HEK293 (cell line): Measurements from ENCODE around the gene SOX13.

Experiments used
- CTCF ChIA-PET: fragments of 350-600 bp; formaldehyde crosslinking; extraction: SDS; loops from one replicate; lab custom pipeline; 2021; ENCODE audit warnings: antibody characterized with exemption; lab: Yijun Ruan, JAX
- POLR2A ChIA-PET: fragments of 300-600 bp; formaldehyde crosslinking; extraction: SDS; loops from one replicate; lab custom pipeline; 2020; ENCODE audit warnings: antibody characterized with exemption, inconsistent platforms; lab: Yijun Ruan, JAX
- H3K27ac ChIP-seq: fragments of 200-500 bp; sonication (Bioruptor generic); 2 replicates; pipeline ENCODE4 v1.5.1; 2014; ENCODE audit warnings: low read depth, low read length, control low read depth, inconsistent platforms; ENCODE audit errors: extremely low read depth
- H3K36me3 ChIP-seq, 2 experiments: fragments of 200-500 bp in 1 of 2; sonication (Bioruptor generic) in 1 of 2; 1 replicate in 1 of 2; 2 replicates in 1 of 2; pipeline ENCODE4 v1.5.1; 2014 to 2017; ENCODE audit warnings: inconsistent platforms in 2 of 2, low read length in 2 of 2; ENCODE audit not compliant: control insufficient read depth in 2 of 2, insufficient read depth in 1 of 2
- H3K4me1 ChIP-seq: fragments of 200-500 bp; sonication (Bioruptor generic); 2 replicates; pipeline ENCODE4 v1.5.1; 2014; ENCODE audit warnings: mild to moderate bottlenecking, low read length, inconsistent platforms; ENCODE audit not compliant: control insufficient read depth, insufficient read depth
- H3K4me3 ChIP-seq: 2 replicates; pipeline ENCODE4 v1.5.1; 2011; ENCODE audit warnings: low read depth, mild to moderate bottlenecking, control low read depth, low read length, moderate library complexity
- H3K9me3 ChIP-seq: fragments of 200-500 bp; sonication (Bioruptor generic); 2 replicates; pipeline ENCODE4 v1.5.1; 2014; ENCODE audit warnings: low read depth, low read length, inconsistent platforms; ENCODE audit not compliant: control insufficient read depth, insufficient read depth
- EGR2 ChIP-seq: fragments of 450-650 bp; formaldehyde crosslinking; IDR thresholded peaks from 2 replicates; pipeline ENCODE4 v1.5.1; 2016; ENCODE audit warnings: low read depth, missing biosample characterization, missing genetic modification characterization
- KLF8 ChIP-seq: fragments of 450-650 bp; formaldehyde crosslinking; IDR thresholded peaks from 2 replicates; pipeline ENCODE4 v1.5.1; 2016; ENCODE audit warnings: missing biosample characterization, missing genetic modification characterization
- SP3 ChIP-seq: fragments of 450-650 bp; formaldehyde crosslinking; IDR thresholded peaks from 2 replicates; pipeline ENCODE4 v1.5.1; 2016; ENCODE audit warnings: missing biosample characterization, missing genetic modification characterization
- ZBTB7A ChIP-seq: fragments of 450-650 bp; formaldehyde crosslinking; IDR thresholded peaks from 2 replicates; pipeline ENCODE4 v1.5.1; 2016; ENCODE audit warnings: low read depth, missing biosample characterization, missing genetic modification characterization
- ZFHX2 ChIP-seq: fragments of 450-650 bp; formaldehyde crosslinking; conservative IDR thresholded peaks from 2 replicates; pipeline ENCODE4 v1.5.1; 2016; ENCODE audit warnings: missing biosample characterization, missing genetic modification characterization
- ZNF133 ChIP-seq: fragments of 450-650 bp; formaldehyde crosslinking; IDR thresholded peaks from 2 replicates; pipeline ENCODE4 v1.5.1; 2016; ENCODE audit warnings: missing biosample characterization, missing genetic modification characterization
- ZNF140 ChIP-seq: fragments of 450-650 bp; formaldehyde crosslinking; IDR thresholded peaks from 2 replicates; pipeline ENCODE4 v1.5.1; 2016; ENCODE audit warnings: missing biosample characterization, missing genetic modification characterization
- ZNF146 ChIP-seq: fragments of 450-650 bp; formaldehyde crosslinking; IDR thresholded peaks from 2 replicates; pipeline ENCODE4 v1.5.1; 2016; ENCODE audit warnings: missing biosample characterization, missing genetic modification characterization
- ZNF169 ChIP-seq: fragments of 450-650 bp; formaldehyde crosslinking; IDR thresholded peaks from 2 replicates; pipeline ENCODE4 v1.5.1; 2016; ENCODE audit warnings: missing biosample characterization, missing genetic modification characterization
- ZNF175 ChIP-seq: fragments of 450-650 bp; formaldehyde crosslinking; IDR thresholded peaks from 2 replicates; pipeline ENCODE4 v1.5.1; 2016; ENCODE audit warnings: missing biosample characterization, missing genetic modification characterization
- ZNF214 ChIP-seq: fragments of 450-650 bp; formaldehyde crosslinking; IDR thresholded peaks from 2 replicates; pipeline ENCODE4 v1.5.1; 2017; ENCODE audit warnings: missing biosample characterization, mild to moderate bottlenecking, missing genetic modification characterization, borderline replicate concordance
- ZNF302 ChIP-seq: fragments of 450-650 bp; formaldehyde crosslinking; IDR thresholded peaks from 2 replicates; pipeline ENCODE4 v1.5.1; 2016; ENCODE audit warnings: missing biosample characterization, missing genetic modification characterization, low read depth
- ZNF311 ChIP-seq: fragments of 450-650 bp; formaldehyde crosslinking; IDR thresholded peaks from 2 replicates; pipeline ENCODE4 v1.5.1; 2017; ENCODE audit warnings: missing biosample characterization, missing genetic modification characterization, borderline replicate concordance
- ZNF404 ChIP-seq: fragments of 450-650 bp; formaldehyde crosslinking; IDR thresholded peaks from 2 replicates; pipeline ENCODE4 v1.5.1; 2017; ENCODE audit warnings: missing biosample characterization, missing genetic modification characterization
- ZNF596 ChIP-seq: fragments of 450-650 bp; IDR thresholded peaks from 2 replicates; pipeline ENCODE4 v1.5.0; 2018; ENCODE audit warnings: missing biosample characterization, mild to moderate bottlenecking, missing genetic modification characterization, moderate library complexity
- ZNF629 ChIP-seq: fragments of 450-650 bp; formaldehyde crosslinking; IDR thresholded peaks from 2 replicates; pipeline ENCODE4 v1.5.1; 2017; ENCODE audit warnings: missing biosample characterization, missing genetic modification characterization
- ZNF660 ChIP-seq: fragments of 450-650 bp; IDR thresholded peaks from 2 replicates; pipeline ENCODE4 v1.5.1; 2018; ENCODE audit warnings: missing biosample characterization, mild to moderate bottlenecking, missing genetic modification characterization
- ZNF791 ChIP-seq: fragments of 450-650 bp; formaldehyde crosslinking; IDR thresholded peaks from 2 replicates; pipeline ENCODE4 v1.5.1; 2016; ENCODE audit warnings: missing biosample characterization, missing genetic modification characterization
- ZNF843 ChIP-seq: fragments of 450-650 bp; formaldehyde crosslinking; IDR thresholded peaks from 2 replicates; pipeline ENCODE4 v1.5.1; 2016; ENCODE audit warnings: missing biosample characterization, missing genetic modification characterization
- TF ChIP-seq, protein P1 (sequence below): sonication (generic); formaldehyde crosslinking; IDR thresholded peaks from 2 replicates; pipeline ENCODE4 v1.8.1; 2022; ENCODE audit warnings: mild to moderate bottlenecking, moderate library complexity, missing genetic modification reagents
- TF ChIP-seq, protein P2 (sequence below): fragments of 450-650 bp; formaldehyde crosslinking; IDR thresholded peaks from 2 replicates; pipeline ENCODE4 v1.5.1; 2016; ENCODE audit warnings: missing biosample characterization, missing genetic modification characterization, borderline replicate concordance

The SOX13 gene

DNA sequence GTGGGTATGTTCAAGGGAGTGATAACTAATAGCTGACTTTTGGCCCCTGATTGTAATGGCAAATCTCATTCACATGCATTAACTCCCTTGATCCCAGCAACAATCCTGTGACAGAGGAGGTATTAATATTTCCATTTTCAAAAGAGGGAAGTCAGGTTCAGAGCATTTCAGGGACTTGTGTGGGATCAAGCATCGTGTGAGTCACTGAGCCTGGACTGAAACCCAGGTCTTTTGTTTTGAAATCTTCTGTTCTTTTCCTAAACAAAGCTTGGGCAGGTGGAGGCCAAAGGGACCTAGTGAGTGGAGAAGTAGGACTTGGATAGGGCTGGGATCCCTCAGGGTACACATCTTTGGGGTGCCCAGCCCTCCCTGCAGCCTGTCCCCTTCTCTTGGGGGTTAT, 41.0 kb downstream of the SOX13 start:
- no peak for TF ChIP-seq ZNF843 (tag by site-specific recombination)
- no peak for TF ChIP-seq ZNF169 (tag by site-specific recombination)
- TF ChIP-seq, all 188 proteins: peak for 0
- H3K36me3 ChIP-seq: peaks cover 0 to 5% of the 10 kb centered on the region in 2 experiments; a peak in 2 of 3 replicates
- no peaks in the 10 kb centered on the region for H3K4me1 ChIP-seq
- CTCF ChIA-PET: interaction anchor here (0.9 to 4.1 kb wide), 2 partner anchors 13 to 15 kb away, joined by 4 to 31 read pairs; no protein-coding TSS in a partner anchor
- no peak overlapping the region for H3K4me3 ChIP-seq
- POLR2A ChIA-PET: no interaction called here
- no peak overlapping the region for H3K27ac ChIP-seq
- no peaks in the 10 kb centered on the region for H3K9me3 ChIP-seq

GRCh38 chr1:204114606-204115005, 41.7 kb downstream of the SOX13 start:
- no peaks in the 10 kb centered on the region for H3K9me3 ChIP-seq
- no peak for TF ChIP-seq ZNF404 (tag by site-specific recombination)
- no peak for TF ChIP-seq ZNF302 (tag by site-specific recombination)
- TF ChIP-seq KLF8 (tag by site-specific recombination): no peak
- no peak for TF ChIP-seq ZNF629 (tag by site-specific recombination)
- TF ChIP-seq ZNF596: no peak
- TF ChIP-seq ZBTB7A (tag by site-specific recombination): no peak
- no peak for TF ChIP-seq ZNF133 (tag by site-specific recombination)
- no peak for TF ChIP-seq ZNF660 (tag by site-specific recombination)
- TF ChIP-seq ZNF214 (tag by site-specific recombination): no peak
- no peak for TF ChIP-seq ZNF140 (tag by site-specific recombination)
- TF ChIP-seq, protein P1, sequence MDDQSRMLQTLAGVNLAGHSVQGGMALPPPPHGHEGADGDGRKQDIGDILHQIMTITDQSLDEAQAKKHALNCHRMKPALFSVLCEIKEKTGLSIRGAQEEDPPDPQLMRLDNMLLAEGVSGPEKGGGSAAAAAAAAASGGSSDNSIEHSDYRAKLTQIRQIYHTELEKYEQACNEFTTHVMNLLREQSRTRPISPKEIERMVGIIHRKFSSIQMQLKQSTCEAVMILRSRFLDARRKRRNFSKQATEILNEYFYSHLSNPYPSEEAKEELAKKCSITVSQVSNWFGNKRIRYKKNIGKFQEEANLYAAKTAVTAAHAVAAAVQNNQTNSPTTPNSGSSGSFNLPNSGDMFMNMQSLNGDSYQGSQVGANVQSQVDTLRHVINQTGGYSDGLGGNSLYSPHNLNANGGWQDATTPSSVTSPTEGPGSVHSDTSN (CRISPR knock-in tag): no peak
- TF ChIP-seq, protein P2, sequence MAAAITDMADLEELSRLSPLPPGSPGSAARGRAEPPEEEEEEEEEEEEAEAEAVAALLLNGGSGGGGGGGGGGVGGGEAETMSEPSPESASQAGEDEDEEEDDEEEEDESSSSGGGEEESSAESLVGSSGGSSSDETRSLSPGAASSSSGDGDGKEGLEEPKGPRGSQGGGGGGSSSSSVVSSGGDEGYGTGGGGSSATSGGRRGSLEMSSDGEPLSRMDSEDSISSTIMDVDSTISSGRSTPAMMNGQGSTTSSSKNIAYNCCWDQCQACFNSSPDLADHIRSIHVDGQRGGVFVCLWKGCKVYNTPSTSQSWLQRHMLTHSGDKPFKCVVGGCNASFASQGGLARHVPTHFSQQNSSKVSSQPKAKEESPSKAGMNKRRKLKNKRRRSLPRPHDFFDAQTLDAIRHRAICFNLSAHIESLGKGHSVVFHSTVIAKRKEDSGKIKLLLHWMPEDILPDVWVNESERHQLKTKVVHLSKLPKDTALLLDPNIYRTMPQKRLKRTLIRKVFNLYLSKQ: no peak
- no peak for TF ChIP-seq ZNF791
- TF ChIP-seq ZNF146 (tag by site-specific recombination): no peak
- TF ChIP-seq SP3 (tag by site-specific recombination): no peak
- TF ChIP-seq ZNF311 (tag by site-specific recombination): no peak
- TF ChIP-seq, all 188 proteins: peak for 0
- Histone ChIP-seq H3K4me3 (no peak overlapping the region), H3K36me3 (peaks cover 0 to 5% of the 10 kb centered on the region in 2 experiments; a peak in 2 of 3 replicates), H3K27ac (no peak overlapping the region), H3K4me1 (no peaks in the 10 kb centered on the region)
- ChIA-PET POLR2A (no interaction called here), CTCF (interaction anchor here (0.6 to 4.1 kb wide), 2 partner anchors 14 to 299 kb away, joined by 3 to 31 read pairs; no protein-coding TSS in a partner anchor)

GRCh38 chr1:204115116-204115515, 42.2 kb downstream of the SOX13 start:
- ChIA-PET POLR2A (no interaction called here), CTCF (interaction anchor here (1.9 kb wide), 1 partner anchor 13 kb away, joined by 8 read pairs; no protein-coding TSS in a partner anchor)
- Histone ChIP-seq H3K27ac (no peak overlapping the region), H3K9me3 (no peaks in the 10 kb centered on the region), H3K4me3 (no peak overlapping the region), H3K4me1 (no peaks in the 10 kb centered on the region), H3K36me3 (peaks cover 0 to 7% of the 10 kb centered on the region in 2 experiments; a peak in 2 of 3 replicates)
- TF ChIP-seq ZNF175 (tag by site-specific recombination) (no peak), EGR2 (tag by site-specific recombination) (peak; percentile 30; the same call in 1 of the 2 replicates), ZFHX2 (tag by site-specific recombination) (peak; percentile 23)
